ENCODE results near the gene DEGS1. TPM values are rescaled to one million over a fixed set of nuclear protein-coding genes. Genes with fewer than 3 reads are reported as not detected.

The DEGS1 gene
- total RNA-seq, 4 donors from 2014 or later: 19.1 to 32.9 (median 22.6) TPM

- no peak for DNase-seq
- no peak overlapping the region for H3K4me3 ChIP-seq
- no peaks in the 10 kb centered on the region for H3K36me3 ChIP-seq
- H3K27me3 ChIP-seq: no peaks in the 10 kb centered on the region
- WGBS, 2 donors (ENCODE audit: low coverage in 1 of 2): 81 to 88% methylated on average over 6 to 11 of the region's 11 CpGs
- H3K27ac ChIP-seq: no peak overlapping the region
- intact Hi-C loops (cut with DNase I; ENCODE audit: low total_unique reads): no loop called here
- TF ChIP-seq CTCF (IDR thresholded peaks at IDR 0.05) (no peak), POLR2A (IDR thresholded peaks at IDR 0.05) (no peak), POLR2AphosphoS5 (IDR thresholded peaks at IDR 0.05) (no peak), EP300 (IDR thresholded peaks at IDR 0.05; ENCODE audit: low read depth) (no peak)
- no peaks in the 10 kb centered on the region for H3K9me3 ChIP-seq
- H3K4me1 ChIP-seq: peaks cover 0 to 11% (median under 1%) of the 10 kb centered on the region in 4 donors
- in situ Hi-C loops (cut with MboI; ENCODE audit: low pct_ligation_motif_present in 1 of 4, low pct_unique_long_range_greater_than_20kb in 1 of 4, low sequenced_read_pairs in 3 of 4): no loop called here
Observed at GRCh38 chr1:224217655-224218623, 34.9 kb downstream of the DEGS1 start.

- in situ Hi-C loops (cut with MboI; ENCODE audit: low pct_ligation_motif_present in 1 of 4, low pct_unique_long_range_greater_than_20kb in 1 of 4, low sequenced_read_pairs in 3 of 4) (no loop called here), intact Hi-C loops (cut with DNase I; ENCODE audit: low total_unique reads) (no loop called here)
- Histone ChIP-seq H3K27ac (no peak overlapping the region), H3K9me3 (no peaks in the 10 kb centered on the region), H3K4me1 (peaks cover 0 to 9% (median 3%) of the 10 kb centered on the region in 4 donors), H3K36me3 (no peaks in the 10 kb centered on the region), H3K27me3 (no peaks in the 10 kb centered on the region), H3K4me3 (no peak overlapping the region)
- no peak for DNase-seq
- 80 to 91% methylated on average over 1 to 5 of the region's 5 CpGs for WGBS, 2 donors (ENCODE audit: low coverage in 1 of 2)
- TF ChIP-seq EP300 (IDR thresholded peaks at IDR 0.05; ENCODE audit: low read depth): no peak
- no peak for TF ChIP-seq POLR2A (IDR thresholded peaks at IDR 0.05)
- no peak for TF ChIP-seq POLR2AphosphoS5 (IDR thresholded peaks at IDR 0.05)
- TF ChIP-seq CTCF (IDR thresholded peaks at IDR 0.05): no peak
Observed at GRCh38 chr1:224219011-224219611, 36.1 kb downstream of the DEGS1 start.

- DNase-seq: no peak
- in situ Hi-C loops (cut with MboI; ENCODE audit: low pct_ligation_motif_present in 1 of 4, low pct_unique_long_range_greater_than_20kb in 1 of 4, low sequenced_read_pairs in 3 of 4): no loop called here
- Histone ChIP-seq H3K4me3 (no peak overlapping the region), H3K27ac (no peak overlapping the region), H3K4me1 (peaks cover 0 to 12% (median 3%) of the 10 kb centered on the region in 4 donors), H3K36me3 (no peaks in the 10 kb centered on the region), H3K27me3 (no peaks in the 10 kb centered on the region), H3K9me3 (no peaks in the 10 kb centered on the region)
- intact Hi-C loops (cut with DNase I; ENCODE audit: low total_unique reads): no loop called here
- 66 to 73% methylated on average over 4 to 7 of the region's 7 CpGs for WGBS, 2 donors (ENCODE audit: low coverage in 1 of 2)
- TF ChIP-seq CTCF (IDR thresholded peaks at IDR 0.05) (no peak), POLR2AphosphoS5 (IDR thresholded peaks at IDR 0.05) (no peak), EP300 (IDR thresholded peaks at IDR 0.05; ENCODE audit: low read depth) (no peak), POLR2A (IDR thresholded peaks at IDR 0.05) (no peak)
Observed at GRCh38 chr1:224219612-224220059, 36.6 kb downstream of the DEGS1 start.
